ENCODE measurements around the gene WDR45. TPM values are rescaled to one million over a fixed set of nuclear protein-coding genes. Genes with fewer than 3 reads are reported as not detected.
A peak's percentile ranks its signal among the peaks of the same experiment; 100 is the strongest.

Gene WDR45
- total and polyA plus RNA-seq, 2 experiments from 2014 or later, result 28.8 to 36.2 TPM

DNA sequence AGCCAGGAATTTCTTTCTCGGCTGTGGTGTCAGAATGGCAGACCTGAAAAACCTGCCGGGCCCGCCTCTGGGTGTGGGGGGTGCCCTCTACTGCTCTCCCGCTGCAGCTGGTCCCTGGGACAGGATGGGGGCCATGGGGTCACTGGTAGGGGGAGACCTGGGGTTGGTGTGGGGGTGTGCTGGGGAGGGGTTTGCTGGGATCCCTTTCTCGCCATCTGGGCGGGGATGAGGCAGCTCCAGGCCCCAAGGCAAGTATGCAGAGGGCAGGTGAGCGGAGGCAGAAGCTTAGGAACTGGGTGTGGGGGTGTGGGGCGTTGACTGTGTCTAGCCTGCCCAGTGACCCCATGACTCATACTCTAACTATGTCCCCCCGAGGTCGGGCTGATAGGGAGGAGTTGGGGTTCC is 20.0 kb downstream of the WDR45 start:
- no peaks in the 10 kb centered on the region for H3K9me2 ChIP-seq (ENCODE audit: insufficient read depth)
- 0 out of 2 replicates have a peak overlapping the region, but pooled peaks have one; percentile 14 for H3K27ac ChIP-seq (ENCODE audit: low read depth)
- no peaks in the 10 kb centered on the region for H3K27me3 Mint-ChIP-seq (ENCODE audit: insufficient read depth, low read depth, poor library complexity)
- H3K27me3 ChIP-seq (ENCODE audit: insufficient read depth), result no peaks in the 10 kb centered on the region
- no peaks in the 10 kb centered on the region for H3K36me3 ChIP-seq (ENCODE audit: insufficient read depth)
- H3K9me3 Mint-ChIP-seq, result no peaks in the 10 kb centered on the region
- peaks cover 17% of the 10 kb centered on the region for H3K79me2 ChIP-seq (replicated peaks; ENCODE audit: insufficient read depth)
- TF ChIP-seq NANOG (IDR thresholded peaks at IDR 0.05; ENCODE audit: borderline replicate concordance), result no peak
- no peak for TF ChIP-seq EZH2phosphoT487 (IDR thresholded peaks at IDR 0.05; ENCODE audit: unreplicated experiment)
- peak overlapping the region; percentile 55 for H3K4me3 ChIP-seq
- no peak overlapping the region for H2AFZ ChIP-seq
- peak; percentile 43 for DNase-seq (ENCODE audit: low spot score)
- H3K36me3 Mint-ChIP-seq (ENCODE audit: low read depth), result peaks cover 9% of the 10 kb centered on the region; the same call in 2 of the 3 replicates
- no peak overlapping the region; the same call in 1 of the 2 replicates for H3K27ac Mint-ChIP-seq
- H4K20me1 ChIP-seq (replicated peaks; ENCODE audit: insufficient read depth), result no peaks in the 10 kb centered on the region
- H3F3A ChIP-seq (replicated peaks; ENCODE audit: low read depth), result no peaks in the 10 kb centered on the region
- H3K4me2 ChIP-seq, result peak overlapping the region; percentile 74
- no peaks in the 10 kb centered on the region for H3K4me1 ChIP-seq (ENCODE audit: insufficient read depth)
- peaks cover 4% of the 10 kb centered on the region; the same call in 2 of the 3 replicates for H3K4me1 Mint-ChIP-seq
- peak overlapping the region; percentile 78 for H3K4me3 Mint-ChIP-seq
- peak; percentile 60 for ATAC-seq

DNA sequence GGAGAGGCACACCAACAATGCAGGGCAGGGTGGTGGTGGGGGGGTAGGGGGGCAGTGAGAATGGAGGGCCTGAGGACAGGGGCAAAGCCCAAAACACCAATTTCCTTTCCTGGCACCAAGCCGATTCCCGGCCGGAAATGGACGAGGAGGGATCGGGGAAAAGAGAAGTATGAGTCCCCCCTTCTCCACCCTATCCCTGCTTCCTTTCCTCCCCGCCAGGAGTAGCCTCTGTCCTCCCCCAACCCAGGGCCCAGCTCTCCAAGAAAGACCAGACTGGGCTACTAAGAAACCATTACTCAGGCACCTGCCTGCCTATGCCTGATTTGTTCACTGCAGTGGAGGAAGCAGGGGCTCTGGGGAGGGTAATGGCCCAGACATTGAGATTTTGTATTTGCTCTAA is 20.5 kb downstream of the WDR45 start:
- no peaks in the 10 kb centered on the region for H3K27me3 Mint-ChIP-seq (ENCODE audit: insufficient read depth, low read depth, poor library complexity)
- peaks cover 8% of the 10 kb centered on the region for H3K4me1 Mint-ChIP-seq
- peak overlapping the region; percentile 74 for H3K4me2 ChIP-seq
- H3K79me2 ChIP-seq (replicated peaks; ENCODE audit: insufficient read depth), result peaks cover 21% of the 10 kb centered on the region
- H3K4me3 Mint-ChIP-seq, result peak overlapping the region; percentile 78
- H3K27ac Mint-ChIP-seq, result peak overlapping the region; percentile 48; the same call in 1 of the 2 replicates
- DNase-seq (ENCODE audit: low spot score) (no peak), ATAC-seq (peak; percentile 37)
- H3K4me1 ChIP-seq (ENCODE audit: insufficient read depth), result 0 out of 2 replicates have a peak, but pooled peaks cover under 1% of the 10 kb centered on the region
- H3K4me3 ChIP-seq, result peak overlapping the region; percentile 55
- H3K27ac ChIP-seq (ENCODE audit: low read depth), result 0 out of 2 replicates have a peak overlapping the region, but pooled peaks have one; percentile 14
- H4K20me1 ChIP-seq (replicated peaks; ENCODE audit: insufficient read depth), result no peaks in the 10 kb centered on the region
- peaks cover 12% of the 10 kb centered on the region; the same call in 2 of the 3 replicates for H3K36me3 Mint-ChIP-seq (ENCODE audit: low read depth)
- H3K9me3 Mint-ChIP-seq, result no peaks in the 10 kb centered on the region
- no peak overlapping the region for H2AFZ ChIP-seq
- no peaks in the 10 kb centered on the region for H3F3A ChIP-seq (replicated peaks; ENCODE audit: low read depth)
- H3K27me3 ChIP-seq (ENCODE audit: insufficient read depth), result no peaks in the 10 kb centered on the region
- no peaks in the 10 kb centered on the region for H3K9me2 ChIP-seq (ENCODE audit: insufficient read depth)
- no peaks in the 10 kb centered on the region for H3K36me3 ChIP-seq (ENCODE audit: insufficient read depth)
- TF ChIP-seq ZNF331 (CRISPR knock-in tag; IDR thresholded peaks at IDR 0.05; ENCODE audit: low read depth) (no peak), ZNF114 (CRISPR knock-in tag; IDR thresholded peaks at IDR 0.05) (no peak), POLR2AphosphoS5 (IDR thresholded peaks at IDR 0.05; ENCODE audit: low read depth) (no peak), CREB1 (CRISPR knock-in tag; IDR thresholded peaks at IDR 0.05; ENCODE audit: low read depth) (no peak), JUNB (IDR thresholded peaks at IDR 0.05; ENCODE audit: unreplicated experiment) (no peak), EZH2 (IDR thresholded peaks at IDR 0.05; ENCODE audit: low read depth, unreplicated experiment) (no peak), STAT1 (IDR thresholded peaks at IDR 0.05; ENCODE audit: unreplicated experiment) (no peak), NANOG (IDR thresholded peaks at IDR 0.05; ENCODE audit: borderline replicate concordance) (no peak)
- TF ChIP-seq, protein P1, sequence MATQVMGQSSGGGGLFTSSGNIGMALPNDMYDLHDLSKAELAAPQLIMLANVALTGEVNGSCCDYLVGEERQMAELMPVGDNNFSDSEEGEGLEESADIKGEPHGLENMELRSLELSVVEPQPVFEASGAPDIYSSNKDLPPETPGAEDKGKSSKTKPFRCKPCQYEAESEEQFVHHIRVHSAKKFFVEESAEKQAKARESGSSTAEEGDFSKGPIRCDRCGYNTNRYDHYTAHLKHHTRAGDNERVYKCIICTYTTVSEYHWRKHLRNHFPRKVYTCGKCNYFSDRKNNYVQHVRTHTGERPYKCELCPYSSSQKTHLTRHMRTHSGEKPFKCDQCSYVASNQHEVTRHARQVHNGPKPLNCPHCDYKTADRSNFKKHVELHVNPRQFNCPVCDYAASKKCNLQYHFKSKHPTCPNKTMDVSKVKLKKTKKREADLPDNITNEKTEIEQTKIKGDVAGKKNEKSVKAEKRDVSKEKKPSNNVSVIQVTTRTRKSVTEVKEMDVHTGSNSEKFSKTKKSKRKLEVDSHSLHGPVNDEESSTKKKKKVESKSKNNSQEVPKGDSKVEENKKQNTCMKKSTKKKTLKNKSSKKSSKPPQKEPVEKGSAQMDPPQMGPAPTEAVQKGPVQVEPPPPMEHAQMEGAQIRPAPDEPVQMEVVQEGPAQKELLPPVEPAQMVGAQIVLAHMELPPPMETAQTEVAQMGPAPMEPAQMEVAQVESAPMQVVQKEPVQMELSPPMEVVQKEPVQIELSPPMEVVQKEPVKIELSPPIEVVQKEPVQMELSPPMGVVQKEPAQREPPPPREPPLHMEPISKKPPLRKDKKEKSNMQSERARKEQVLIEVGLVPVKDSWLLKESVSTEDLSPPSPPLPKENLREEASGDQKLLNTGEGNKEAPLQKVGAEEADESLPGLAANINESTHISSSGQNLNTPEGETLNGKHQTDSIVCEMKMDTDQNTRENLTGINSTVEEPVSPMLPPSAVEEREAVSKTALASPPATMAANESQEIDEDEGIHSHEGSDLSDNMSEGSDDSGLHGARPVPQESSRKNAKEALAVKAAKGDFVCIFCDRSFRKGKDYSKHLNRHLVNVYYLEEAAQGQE (IDR thresholded peaks at IDR 0.05; ENCODE audit: unreplicated experiment), result no peak
- TF ChIP-seq, protein P2, sequence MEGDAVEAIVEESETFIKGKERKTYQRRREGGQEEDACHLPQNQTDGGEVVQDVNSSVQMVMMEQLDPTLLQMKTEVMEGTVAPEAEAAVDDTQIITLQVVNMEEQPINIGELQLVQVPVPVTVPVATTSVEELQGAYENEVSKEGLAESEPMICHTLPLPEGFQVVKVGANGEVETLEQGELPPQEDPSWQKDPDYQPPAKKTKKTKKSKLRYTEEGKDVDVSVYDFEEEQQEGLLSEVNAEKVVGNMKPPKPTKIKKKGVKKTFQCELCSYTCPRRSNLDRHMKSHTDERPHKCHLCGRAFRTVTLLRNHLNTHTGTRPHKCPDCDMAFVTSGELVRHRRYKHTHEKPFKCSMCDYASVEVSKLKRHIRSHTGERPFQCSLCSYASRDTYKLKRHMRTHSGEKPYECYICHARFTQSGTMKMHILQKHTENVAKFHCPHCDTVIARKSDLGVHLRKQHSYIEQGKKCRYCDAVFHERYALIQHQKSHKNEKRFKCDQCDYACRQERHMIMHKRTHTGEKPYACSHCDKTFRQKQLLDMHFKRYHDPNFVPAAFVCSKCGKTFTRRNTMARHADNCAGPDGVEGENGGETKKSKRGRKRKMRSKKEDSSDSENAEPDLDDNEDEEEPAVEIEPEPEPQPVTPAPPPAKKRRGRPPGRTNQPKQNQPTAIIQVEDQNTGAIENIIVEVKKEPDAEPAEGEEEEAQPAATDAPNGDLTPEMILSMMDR (conservative IDR thresholded peaks at IDR 0.05; ENCODE audit: low read depth in 2 of 2), result no peak
